GM18519 (cell line): ENCODE results near the gene BIRC7.

Source experiments
- ATAC-seq: cut with Tn5 transposase; IDR thresholded peaks from one replicate; pipeline ENCODE4 v1.9.1; 2021; ENCODE audit warnings: mild to moderate bottlenecking, moderate library complexity; ENCODE audit not compliant: unreplicated experiment, low FRiP score

The BIRC7 gene

GRCh38 chr20:63277466-63278272 is 42.0 kb downstream of the BIRC7 start:
- no peak for ATAC-seq

GRCh38 chr20:63278661-63279060 is 43.0 kb downstream of the BIRC7 start:
- ATAC-seq, result no peak

GRCh38 chr20:63279931-63280330 is 44.2 kb downstream of the BIRC7 start:
- no peak for ATAC-seq

- no peak for ATAC-seq
Observed at GRCh38 chr20:63280371-63280770, 44.7 kb downstream of the BIRC7 start.

DNA sequence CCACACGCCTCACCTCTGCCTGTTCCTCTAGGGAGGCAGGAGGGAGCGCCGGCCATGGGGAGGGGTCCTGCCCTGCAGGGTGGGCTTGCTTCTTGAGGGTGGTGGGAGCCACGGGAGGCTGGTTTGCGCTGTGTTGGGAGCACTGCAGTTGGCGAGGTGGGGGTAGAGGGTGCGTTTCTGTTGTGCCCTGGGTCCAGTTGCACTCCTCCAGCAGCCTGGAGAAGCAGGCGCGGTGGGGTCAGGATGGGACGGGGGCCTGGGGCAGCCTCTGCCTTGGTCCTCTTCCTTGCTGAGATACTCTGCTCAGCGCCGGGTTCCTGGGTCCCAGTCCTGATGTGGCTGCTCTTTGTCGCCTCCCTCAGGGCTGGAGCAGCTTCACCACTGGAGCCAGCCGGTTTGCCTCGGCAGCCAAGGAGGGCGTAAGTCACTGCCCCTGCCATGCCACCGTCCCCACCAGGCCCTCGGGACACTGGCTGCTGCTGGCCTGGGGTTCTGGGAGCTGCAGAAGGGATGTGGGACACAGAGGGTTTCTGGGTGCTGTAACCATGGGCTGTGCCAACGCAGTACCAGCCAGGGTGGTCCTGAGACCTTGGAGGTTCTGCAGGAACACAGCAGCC is 45.3 kb downstream of the BIRC7 start:
- ATAC-seq, result no peak

GRCh38 chr20:63281742-63282665 is 46.3 kb downstream of the BIRC7 start:
- ATAC-seq, result no peak

GRCh38 chr20:63282946-63283345 is 47.2 kb downstream of the BIRC7 start:
- ATAC-seq, result no peak

GRCh38 chr20:63283397-63284082 is 47.8 kb downstream of the BIRC7 start:
- no peak for ATAC-seq

DNA sequence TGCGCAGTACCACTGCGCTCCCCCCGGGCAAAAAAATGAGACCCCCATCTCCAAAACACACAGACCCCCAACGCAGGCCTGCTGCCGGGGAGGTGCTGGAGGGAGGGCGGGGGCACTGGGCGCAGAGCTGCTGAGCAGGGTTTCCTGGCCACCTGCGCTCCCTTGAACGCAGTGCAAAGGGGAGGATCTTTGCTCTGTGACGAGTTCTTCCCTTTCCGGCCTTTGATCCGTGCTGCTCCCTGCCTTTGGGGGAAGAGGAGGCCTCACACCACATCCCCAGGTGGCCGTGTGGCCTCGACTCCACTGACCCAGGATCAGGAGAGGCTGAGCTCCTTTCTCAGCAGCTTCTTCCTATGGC is 48.4 kb downstream of the BIRC7 start:
- ATAC-seq, result no peak

DNA sequence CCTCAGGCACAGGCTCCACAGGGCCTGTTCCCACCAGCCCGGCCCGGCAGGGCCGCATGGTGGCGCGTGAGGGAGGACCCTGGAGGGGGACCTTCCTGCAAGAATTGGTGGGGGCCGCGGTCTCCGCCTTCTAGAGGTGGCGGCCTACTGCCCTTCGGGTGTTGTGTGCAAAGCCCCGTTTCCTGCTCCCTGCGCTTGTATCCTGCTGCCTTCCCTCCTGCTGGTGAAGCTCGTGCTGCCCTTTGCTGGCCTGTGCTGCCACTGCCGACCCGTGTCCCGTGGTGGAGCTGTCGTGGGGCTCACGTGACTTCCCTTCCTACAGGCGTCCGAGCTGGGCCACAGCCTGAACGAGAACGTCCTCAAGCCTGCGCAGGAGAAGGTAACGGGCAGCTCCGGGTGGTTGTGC is 48.8 kb downstream of the BIRC7 start:
- no peak for ATAC-seq

- no peak for ATAC-seq
Observed at GRCh38 chr20:63284981-63285524, 49.3 kb downstream of the BIRC7 start.

GRCh38 chr20:63285636-63286615 is 50.2 kb downstream of the BIRC7 start:
- ATAC-seq, result no peak

DNA sequence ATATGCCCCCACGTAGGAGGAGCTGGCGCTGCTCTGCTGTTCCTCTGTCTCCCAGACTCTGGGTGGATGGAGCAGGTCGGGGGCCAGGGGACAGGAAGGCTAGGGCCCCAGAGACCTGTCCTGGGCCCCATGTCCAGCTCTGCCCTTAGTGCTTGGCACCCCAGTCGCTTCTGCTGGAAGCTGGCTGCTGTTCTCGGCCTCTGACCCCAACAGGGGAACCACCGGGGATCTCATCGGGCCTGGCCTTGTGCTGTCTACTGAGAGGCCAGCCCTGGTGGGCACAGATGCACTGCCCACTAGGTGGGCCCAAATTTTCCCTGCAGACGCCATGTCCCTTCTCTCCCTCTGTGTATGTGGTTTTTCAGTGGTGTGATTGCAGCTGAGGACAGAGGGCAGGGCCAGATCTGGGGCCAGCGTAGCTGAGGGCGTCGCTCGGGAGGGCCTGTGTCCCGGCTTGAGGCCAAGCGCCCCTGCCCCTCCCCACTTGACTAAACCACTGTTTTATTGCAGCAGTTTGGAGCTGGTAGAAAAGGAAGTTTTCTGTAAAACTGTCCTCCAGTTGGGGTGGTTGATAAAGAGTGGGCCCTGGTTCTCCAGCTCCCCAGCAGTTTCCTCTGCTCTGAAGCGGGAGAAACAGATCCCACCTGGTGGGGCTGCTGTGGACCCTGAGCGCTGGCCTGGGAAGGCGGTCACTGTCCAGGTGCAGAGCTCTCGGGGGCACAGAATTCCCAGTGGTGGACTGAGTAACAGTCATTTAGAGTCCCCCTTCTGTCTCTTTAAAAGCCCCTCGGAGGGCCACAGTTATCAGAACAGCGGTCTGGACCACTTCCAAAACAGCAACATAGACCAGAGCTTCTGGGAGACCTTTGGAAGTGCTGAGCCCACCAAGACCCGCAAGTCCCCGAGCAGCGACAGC is 51.3 kb downstream of the BIRC7 start:
- no peak for ATAC-seq

DNA sequence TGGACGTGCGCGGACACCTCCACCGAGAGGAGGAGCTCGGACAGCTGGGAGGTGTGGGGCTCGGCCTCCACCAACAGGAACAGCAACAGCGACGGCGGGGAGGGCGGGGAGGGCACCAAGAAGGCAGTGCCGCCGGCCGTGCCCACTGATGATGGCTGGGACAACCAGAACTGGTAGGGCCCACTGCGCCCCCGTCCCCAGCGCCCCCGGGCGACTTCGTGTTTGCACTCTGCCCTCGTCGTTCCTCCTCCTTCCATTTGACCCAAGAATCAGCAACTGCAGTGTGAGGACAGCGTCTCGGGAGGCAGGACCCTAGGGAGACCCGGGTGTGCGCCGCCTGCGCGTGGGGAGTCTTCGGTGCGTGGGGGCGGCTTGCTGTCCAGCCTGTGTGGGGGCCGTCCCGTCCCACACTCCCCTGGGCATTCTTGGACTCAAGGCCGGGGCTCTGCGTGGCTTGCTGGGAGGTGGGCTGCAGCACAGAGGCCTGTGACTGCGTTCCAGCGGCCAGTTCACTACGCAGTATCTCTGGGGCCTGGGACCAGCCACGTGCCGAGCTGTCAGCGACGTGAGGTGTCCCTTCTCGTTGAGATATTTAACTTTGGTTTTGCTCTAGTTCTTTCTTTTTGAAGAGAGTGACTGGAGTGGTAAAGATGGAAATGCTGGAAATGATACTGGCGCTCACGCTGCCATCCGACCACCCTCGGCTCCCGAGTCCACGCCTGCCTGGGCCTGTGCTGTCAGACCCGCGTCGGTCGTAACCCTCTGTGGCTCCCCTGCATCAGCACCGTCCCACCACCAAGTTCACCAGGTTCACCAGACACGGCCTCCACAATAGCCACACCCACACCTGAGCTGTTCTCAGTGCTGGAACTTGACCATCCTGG is 52.2 kb downstream of the BIRC7 start:
- ATAC-seq, result no peak

GRCh38 chr20:63288581-63289251 is 53.0 kb downstream of the BIRC7 start:
- ATAC-seq, result no peak

DNA sequence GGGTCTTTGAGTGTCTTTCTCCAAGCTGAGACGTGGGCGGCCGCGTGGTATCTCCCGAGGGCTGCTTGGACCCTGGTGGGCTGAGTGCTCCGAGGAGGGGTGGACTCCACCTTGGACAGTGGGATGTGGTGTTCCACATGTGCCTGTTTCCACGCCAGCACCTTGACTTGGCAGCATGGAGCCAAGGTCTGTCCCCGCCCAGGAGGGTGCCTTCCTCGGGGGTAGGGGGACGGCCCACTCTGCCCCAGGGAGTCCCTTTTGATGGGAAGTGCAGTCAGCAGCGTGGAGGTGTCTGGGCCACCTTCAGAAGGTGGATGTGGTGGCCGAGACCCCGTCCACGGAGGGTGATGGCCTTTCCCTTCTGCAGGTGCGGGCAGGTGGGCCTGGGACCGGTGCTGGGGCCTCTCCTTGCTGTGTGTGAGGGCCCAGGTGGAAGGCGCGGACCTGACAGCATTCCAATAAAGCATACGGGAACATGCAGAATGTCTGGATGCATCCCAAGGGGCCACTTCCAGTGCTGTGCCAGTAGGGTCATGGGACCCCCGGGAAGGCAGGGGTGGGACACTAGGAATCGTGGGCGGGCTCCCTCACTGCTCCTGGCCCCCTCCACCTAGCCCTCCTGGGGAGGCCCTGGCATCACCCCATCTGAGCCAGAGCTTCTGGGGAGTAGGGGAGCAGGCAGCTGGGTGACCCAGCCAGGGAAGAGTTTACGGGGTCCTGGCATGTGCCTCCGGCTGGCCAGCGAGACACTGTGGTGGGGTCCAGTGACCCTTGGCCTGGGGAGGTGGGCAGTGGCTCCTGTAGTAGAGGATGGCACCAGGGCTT is 53.8 kb downstream of the BIRC7 start:
- ATAC-seq, result no peak
